ENCODE data around the gene LSM4. TPM values are rescaled to one million over a fixed set of nuclear protein-coding genes. Genes with fewer than 3 reads are reported as not detected.

The LSM4 gene
- total RNA-seq, 1 donor from 2014 or later, result 59.2 TPM

- no peak for ATAC-seq (ENCODE audit: low read depth)
- POLR2A ChIA-PET, result interaction anchor here (0.6 to 9.5 kb wide), 18 partner anchors 11 to 267 kb away, joined by 3 to 926 read pairs (median 7); partner anchors contain the start of genes IQCN, JUND, LSM4 and MPV17L2
- no peak for DNase-seq
- Mint-ChIP-seq H3K36me3 (ENCODE audit: low read depth) (peaks cover 2% of the 10 kb centered on the region), H3K27ac (peak overlapping the region; percentile 96), H3K9me3 (no peaks in the 10 kb centered on the region), H3K27me3 (no peaks in the 10 kb centered on the region), H3K4me1 (peaks cover 68% of the 10 kb centered on the region), H3K4me3 (peak overlapping the region; percentile 95)
- CTCF ChIA-PET, result interaction anchor here (0.8 to 2.6 kb wide), 4 partner anchors 10 to 33 kb away, joined by 3 to 30 read pairs (median 3); partner anchors contain the start of genes JUND and LSM4
- intact Hi-C loops (cut with micrococcal nuclease), result loop anchor here (1.0 kb wide), 3 partner anchors 8 to 34 kb away; partner anchors contain the start of genes JUND and LSM4
- TF ChIP-seq CTCF (IDR thresholded peaks at IDR 0.05), result no peak
Observed at GRCh38 chr19:18289471-18290301, 33.2 kb downstream of the LSM4 start.

- DNase-seq (no peak), ATAC-seq (ENCODE audit: low read depth) (no peak)
- peaks cover 2% of the 10 kb centered on the region for H3K36me3 Mint-ChIP-seq (ENCODE audit: low read depth)
- intact Hi-C loops (cut with micrococcal nuclease), result no loop called here
- POLR2A ChIA-PET, result interaction anchor here (0.7 to 20.0 kb wide), 7 partner anchors 10 to 117 kb away, joined by 6 to 926 read pairs (median 119); partner anchors contain the start of genes IQCN, JUND and LSM4
- CTCF ChIA-PET, result interaction anchor here (2.6 kb wide), 1 partner anchor 8 kb away, joined by 30 read pairs; the partner anchor contains the start of gene JUND
- no peaks in the 10 kb centered on the region for H3K9me3 Mint-ChIP-seq
- no peak overlapping the region for H3K4me3 Mint-ChIP-seq
- H3K27ac Mint-ChIP-seq, result no peak overlapping the region
- no peaks in the 10 kb centered on the region for H3K27me3 Mint-ChIP-seq
- peaks cover 59% of the 10 kb centered on the region for H3K4me1 Mint-ChIP-seq
- no peak for TF ChIP-seq CTCF (IDR thresholded peaks at IDR 0.05)
Observed at GRCh38 chr19:18287836-18288772, 34.8 kb downstream of the LSM4 start.

GRCh38 chr19:18286973-18287635 is 35.8 kb downstream of the LSM4 start:
- no peaks in the 10 kb centered on the region for H3K9me3 Mint-ChIP-seq
- TF ChIP-seq CTCF (IDR thresholded peaks at IDR 0.05), result no peak
- ChIA-PET CTCF (interaction anchor here (1.7 kb wide), 1 partner anchor 35 kb away, joined by 5 read pairs; the partner anchor contains the start of gene LSM4), POLR2A (interaction anchor here (1.0 to 20.0 kb wide), 4 partner anchors 9 to 94 kb away, joined by 4 to 926 read pairs (median 695); partner anchors contain the start of genes IQCN, JUND, LSM4 and MPV17L2)
- peaks cover 62% of the 10 kb centered on the region for H3K4me1 Mint-ChIP-seq
- H3K27me3 Mint-ChIP-seq, result no peaks in the 10 kb centered on the region
- peak overlapping the region; percentile 36 for H3K27ac Mint-ChIP-seq
- ATAC-seq (ENCODE audit: low read depth) (no peak), DNase-seq (no peak)
- H3K36me3 Mint-ChIP-seq (ENCODE audit: low read depth), result peaks cover 2% of the 10 kb centered on the region
- no peak overlapping the region for H3K4me3 Mint-ChIP-seq
- intact Hi-C loops (cut with micrococcal nuclease), result no loop called here

GRCh38 chr19:18284712-18285360 is 38.0 kb downstream of the LSM4 start:
- Mint-ChIP-seq H3K27ac (peak overlapping the region; percentile 80), H3K36me3 (ENCODE audit: low read depth) (peaks cover 6% of the 10 kb centered on the region), H3K27me3 (no peaks in the 10 kb centered on the region), H3K4me3 (no peak overlapping the region), H3K9me3 (no peaks in the 10 kb centered on the region), H3K4me1 (peaks cover 46% of the 10 kb centered on the region)
- intact Hi-C loops (cut with micrococcal nuclease), result no loop called here
- DNase-seq (no peak), ATAC-seq (ENCODE audit: low read depth) (no peak)
- TF ChIP-seq CTCF (IDR thresholded peaks at IDR 0.05), result no peak
- ChIA-PET POLR2A (interaction anchor here (0.6 to 20.0 kb wide), 4 partner anchors 10 to 947 kb away, joined by 3 to 857 read pairs (median 8); partner anchors contain the start of genes GTPBP3 and LSM4), CTCF (no interaction called here)

Measured in activated B cell treated with CpG ODN at 0.5 μM for 24 hours (primary cell).